ENCODE results near the gene TSPAN3.

- TF ChIP-seq CTCF (IDR thresholded peaks at IDR 0.05; ENCODE audit: low read depth, low read length, missing input control) (no peak), FOXA2 (IDR thresholded peaks at IDR 0.05) (no peak), ATF3 (IDR thresholded peaks at IDR 0.05) (no peak), JUND (IDR thresholded peaks at IDR 0.05) (no peak), FOXA1 (IDR thresholded peaks at IDR 0.05) (no peak), TAF1 (conservative IDR thresholded peaks at IDR 0.05) (no peak), RAD21 (IDR thresholded peaks at IDR 0.05) (no peak), SP1 (IDR thresholded peaks at IDR 0.05) (no peak)
Observed at GRCh38 chr15:77057685-77058084, 13.2 kb downstream of the TSPAN3 start.

Data from liver (tissue), 3 donors.